Gastroesophageal sphincter (tissue), 4 donors: ENCODE data around the gene GPR62. TPM values are rescaled to one million over a fixed set of nuclear protein-coding genes. Genes with fewer than 3 reads are reported as not detected.

Experiments
- ATAC-seq: fragments of 150-250 bp; one replicate; pipeline ENCODE4 v1.9.1; 2016; ENCODE audit warnings: mild to moderate bottlenecking, moderate library complexity
- H3K27ac ChIP-seq, 4 donors: fragments of 200-600 bp; sonication (generic) in 3 of 4; 1 replicate in 3 of 4; 2 replicates in 1 of 4; pipeline ENCODE4 v1.5.1; 2016 to 2019
- H3K27me3 ChIP-seq: fragments of 200-600 bp; sonication (generic); one replicate; pipeline ENCODE4 v1.5.1; 2019
- H3K36me3 ChIP-seq, 2 donors: fragments of 200-600 bp; sonication (generic); one replicate each; pipeline ENCODE4 v1.5.1; 2019; ENCODE audit warnings: control low read depth in 1 of 2
- H3K4me1 ChIP-seq, 3 donors: fragments of 200-600 bp; sonication (generic); 1 replicate in 2 of 3; 2 replicates in 1 of 3; pipeline ENCODE4 v1.5.1; 2016 to 2019; ENCODE audit warnings: control low read depth in 2 of 3
- H3K4me3 ChIP-seq, 2 donors: fragments of 200-600 bp; sonication (generic); one replicate each; pipeline ENCODE4 v1.5.1; 2019; ENCODE audit warnings: mild to moderate bottlenecking in 1 of 2, moderate library complexity in 1 of 2
- H3K9me3 ChIP-seq, 3 donors: fragments of 200-600 bp; sonication (generic); one replicate each; pipeline ENCODE4 v1.5.1; 2017 to 2019; ENCODE audit warnings: control low read depth in 2 of 3
- EP300 ChIP-seq: sonication (generic); formaldehyde crosslinking; IDR thresholded peaks from one replicate; pipeline ENCODE4 v1.6.1; 2017; ENCODE audit warnings: antibody characterized with exemption, mild to moderate bottlenecking
- POLR2A ChIP-seq, 2 donors: fragments of 450-650 bp; IDR thresholded peaks; one replicate each; pipeline ENCODE4 v1.6.1; 2017; ENCODE audit warnings: antibody characterized with exemption in 2 of 2, mild to moderate bottlenecking in 2 of 2, moderate library complexity in 1 of 2
- POLR2AphosphoS5 ChIP-seq: sonication (generic); formaldehyde crosslinking; IDR thresholded peaks from one replicate; pipeline ENCODE4 v1.6.1; 2017; ENCODE audit warnings: antibody characterized with exemption
- WGBS, 2 donors: methylation state at CpG; one replicate each; pipeline ENCODE4 v1.1.5; 2018; ENCODE audit warnings: low coverage in 1 of 2; 5-methylcytosine and 5-hydroxymethylcytosine counted together
- total RNA-seq, 4 donors: library from RNA; depleted of rRNA; stranded (reverse); fragments of >200 nt; gene quantifications; one replicate each; pipeline ENCODE4 v1.1.0, GENCODE V29; 2016
- TF ChIP-seq, protein P1 (sequence below), 4 experiments: fragments of 200-600 bp in 2 of 4; fragments of 450-650 bp in 2 of 4; sonication (generic) in 1 of 4; IDR thresholded peaks; one replicate each; pipeline ENCODE4 v1.5.1; 2017 to 2019; ENCODE audit warnings: antibody characterized with exemption in 4 of 4, mild to moderate bottlenecking in 2 of 4, moderate library complexity in 2 of 4

The GPR62 gene
- total RNA-seq, 4 donors from 2014 or later, result 0.31 TPM; not detected in 3

GRCh38 chr3:51997935-51998596 lies 42.9 kb downstream of the GPR62 start:
- no peaks in the 10 kb centered on the region for H3K9me3 ChIP-seq
- no peak for TF ChIP-seq POLR2AphosphoS5
- TF ChIP-seq EP300, result no peak
- TF ChIP-seq, protein P1, sequence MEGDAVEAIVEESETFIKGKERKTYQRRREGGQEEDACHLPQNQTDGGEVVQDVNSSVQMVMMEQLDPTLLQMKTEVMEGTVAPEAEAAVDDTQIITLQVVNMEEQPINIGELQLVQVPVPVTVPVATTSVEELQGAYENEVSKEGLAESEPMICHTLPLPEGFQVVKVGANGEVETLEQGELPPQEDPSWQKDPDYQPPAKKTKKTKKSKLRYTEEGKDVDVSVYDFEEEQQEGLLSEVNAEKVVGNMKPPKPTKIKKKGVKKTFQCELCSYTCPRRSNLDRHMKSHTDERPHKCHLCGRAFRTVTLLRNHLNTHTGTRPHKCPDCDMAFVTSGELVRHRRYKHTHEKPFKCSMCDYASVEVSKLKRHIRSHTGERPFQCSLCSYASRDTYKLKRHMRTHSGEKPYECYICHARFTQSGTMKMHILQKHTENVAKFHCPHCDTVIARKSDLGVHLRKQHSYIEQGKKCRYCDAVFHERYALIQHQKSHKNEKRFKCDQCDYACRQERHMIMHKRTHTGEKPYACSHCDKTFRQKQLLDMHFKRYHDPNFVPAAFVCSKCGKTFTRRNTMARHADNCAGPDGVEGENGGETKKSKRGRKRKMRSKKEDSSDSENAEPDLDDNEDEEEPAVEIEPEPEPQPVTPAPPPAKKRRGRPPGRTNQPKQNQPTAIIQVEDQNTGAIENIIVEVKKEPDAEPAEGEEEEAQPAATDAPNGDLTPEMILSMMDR (IDR thresholded peaks at IDR 0.05), result no peak
- TF ChIP-seq POLR2A (IDR thresholded peaks at IDR 0.05), result no peak
- no peak for ATAC-seq
- H3K27me3 ChIP-seq, result peaks cover 32% of the 10 kb centered on the region
- H3K36me3 ChIP-seq, result peaks cover 0 to 20% of the 10 kb centered on the region in 2 donors
- WGBS, 2 donors, result 35 to 57% methylated on average over 6 of the region's 7 CpGs
- H3K27ac ChIP-seq, result no peak overlapping the region
- H3K4me3 ChIP-seq, result no peak overlapping the region
- peaks cover 0 to 36% (median 12%) of the 10 kb centered on the region in 3 donors for H3K4me1 ChIP-seq

DNA sequence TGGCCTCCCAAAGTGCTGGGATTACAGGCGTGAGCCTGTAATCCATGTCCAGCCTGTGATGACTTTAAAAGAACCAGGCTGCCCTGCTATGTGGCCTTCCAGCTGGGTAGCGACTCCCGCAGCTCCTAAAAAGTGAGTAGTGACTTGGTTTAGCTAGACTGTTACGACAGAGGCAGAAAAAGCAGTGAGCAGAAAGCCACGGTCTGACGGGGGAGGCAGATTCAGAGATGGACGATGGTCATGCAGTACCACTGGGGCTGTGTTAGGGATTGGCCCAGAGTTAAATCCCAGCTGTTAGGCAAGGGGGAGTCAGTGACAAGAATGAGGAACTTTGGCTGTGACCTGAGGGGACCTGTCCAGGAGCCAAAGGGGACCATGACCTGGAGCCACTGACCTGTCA lies 43.6 kb downstream of the GPR62 start:
- peaks cover 0 to 30% (median 12%) of the 10 kb centered on the region in 3 donors for H3K4me1 ChIP-seq
- H3K9me3 ChIP-seq, result no peaks in the 10 kb centered on the region
- TF ChIP-seq, protein P1 (IDR thresholded peaks at IDR 0.05), result no peak
- no peak for TF ChIP-seq POLR2A (IDR thresholded peaks at IDR 0.05)
- no peak for TF ChIP-seq POLR2AphosphoS5
- TF ChIP-seq EP300, result no peak
- no peak for ATAC-seq
- WGBS, 2 donors, result 42 to 46% methylated on average over 4 of the region's 7 CpGs
- H3K4me3 ChIP-seq, result no peak overlapping the region
- H3K27ac ChIP-seq, result no peak overlapping the region
- H3K27me3 ChIP-seq, result peaks cover 32% of the 10 kb centered on the region
- H3K36me3 ChIP-seq, result peaks cover 0 to 13% of the 10 kb centered on the region in 2 donors

DNA sequence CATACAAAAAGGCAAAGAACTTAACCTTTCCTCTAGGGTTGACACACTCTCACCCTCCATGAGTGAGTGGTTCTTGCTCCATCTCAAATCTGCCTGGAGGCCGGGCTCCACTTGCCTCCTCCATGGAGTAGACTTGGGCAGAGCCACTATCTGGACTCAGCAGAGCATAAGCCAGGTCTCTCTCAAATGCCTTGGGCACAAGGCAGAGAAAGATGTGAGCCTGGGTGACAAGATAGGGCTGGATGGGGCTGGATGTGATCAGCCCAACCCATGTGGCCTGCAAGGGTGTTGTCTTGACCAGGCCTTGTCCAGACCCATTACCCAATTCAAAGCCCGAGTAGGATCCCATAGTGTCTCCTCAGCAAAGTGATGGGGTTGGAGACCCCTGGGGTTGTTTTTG lies 44.7 kb downstream of the GPR62 start:
- Histone ChIP-seq H3K27me3 (peaks cover 32% of the 10 kb centered on the region), H3K4me1 (peaks cover 0 to 29% (median 4%) of the 10 kb centered on the region in 3 donors), H3K9me3 (no peaks in the 10 kb centered on the region), H3K36me3 (peaks cover 0 to 2% of the 10 kb centered on the region in 2 donors), H3K27ac (no peak overlapping the region), H3K4me3 (no peak overlapping the region)
- no peak for ATAC-seq
- TF ChIP-seq POLR2AphosphoS5 (no peak), POLR2A (IDR thresholded peaks at IDR 0.05) (no peak), EP300 (no peak)
- TF ChIP-seq, protein P1 (IDR thresholded peaks at IDR 0.05), result no peak
- WGBS, 2 donors, result 53% methylated on average over 2 of the region's 2 CpGs; no CpG with 5 or more reads in 1 of the 2 donors

GRCh38 chr3:52001443-52001974 lies 46.3 kb downstream of the GPR62 start:
- Histone ChIP-seq H3K4me3 (no peak overlapping the region), H3K36me3 (no peaks in the 10 kb centered on the region), H3K27me3 (peaks cover 32% of the 10 kb centered on the region), H3K27ac (no peak overlapping the region), H3K4me1 (peaks cover 0 to 34% (median 12%) of the 10 kb centered on the region in 3 donors), H3K9me3 (no peaks in the 10 kb centered on the region)
- 1% methylated on average over 7 to 18 of the region's 18 CpGs for WGBS, 2 donors
- TF ChIP-seq, protein P1 (IDR thresholded peaks at IDR 0.05), result peak in 3 of 4 experiments; percentile 93 to 95 (median 93)
- TF ChIP-seq EP300 (no peak), POLR2AphosphoS5 (no peak), POLR2A (IDR thresholded peaks at IDR 0.05) (no peak)
- peak; percentile 71 for ATAC-seq

DNA sequence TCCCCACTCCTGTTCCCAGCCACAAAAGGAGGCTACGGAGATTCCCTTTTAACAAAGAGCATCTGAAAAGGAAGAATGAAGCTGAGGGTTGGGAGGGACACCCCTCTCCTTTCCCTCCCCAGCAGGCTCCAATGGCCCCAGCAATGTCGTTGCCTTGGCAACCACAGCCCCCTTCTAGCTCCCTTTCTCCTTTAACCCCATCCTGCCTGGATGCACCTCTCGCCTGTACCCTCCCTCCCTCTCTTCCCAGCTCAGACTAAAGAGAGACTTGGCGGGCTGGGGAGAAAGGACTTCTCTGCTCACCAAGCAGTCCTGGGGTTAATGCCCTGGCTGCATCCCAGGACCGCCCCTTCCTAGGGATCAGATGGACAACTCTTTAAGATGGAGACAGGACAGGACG lies 47.6 kb downstream of the GPR62 start:
- no peak overlapping the region for H3K4me3 ChIP-seq
- ATAC-seq, result no peak
- H3K36me3 ChIP-seq, result no peaks in the 10 kb centered on the region
- H3K27me3 ChIP-seq, result peaks cover 31% of the 10 kb centered on the region
- H3K27ac ChIP-seq, result no peak overlapping the region
- 47 to 70% methylated on average over 3 to 5 of the region's 6 CpGs for WGBS, 2 donors
- H3K4me1 ChIP-seq, result peaks cover 0 to 36% (median 12%) of the 10 kb centered on the region in 3 donors
- TF ChIP-seq POLR2AphosphoS5, result no peak
- no peak for TF ChIP-seq EP300
- TF ChIP-seq POLR2A (IDR thresholded peaks at IDR 0.05), result no peak
- H3K9me3 ChIP-seq, result no peaks in the 10 kb centered on the region
